GM18517 (cell line): ENCODE results near the gene STXBP5L.
"Not testable (repeated sequence)": the region's sequence is repeated elsewhere in the genome, so short reads cannot be mapped to it uniquely, and the experiment has no call there.

Experiments
- ATAC-seq: cut with Tn5 transposase; IDR thresholded peaks from one replicate; pipeline ENCODE4 v1.9.1; 2021; ENCODE audit warnings: mild to moderate bottlenecking, moderate library complexity; ENCODE audit not compliant: unreplicated experiment

STXBP5L gene

GRCh38 chr3:121223116-121223515, 315.1 kb downstream of the STXBP5L start:
- ATAC-seq, result no peak

GRCh38 chr3:121228971-121229370, 321.0 kb downstream of the STXBP5L start:
- no peak for ATAC-seq

- ATAC-seq, result not testable (repeated sequence)
These were observed 322.2 kb downstream of the STXBP5L start for GRCh38 chr3:121230194-121230593.

- no peak for ATAC-seq
These were observed 323.9 kb downstream of the STXBP5L start for GRCh38 chr3:121231872-121232271.

GRCh38 chr3:121232309-121233225, 324.6 kb downstream of the STXBP5L start:
- ATAC-seq, result no peak

GRCh38 chr3:121243208-121243607, 335.2 kb downstream of the STXBP5L start:
- no peak for ATAC-seq

GRCh38 chr3:121252676-121253075, 344.7 kb downstream of the STXBP5L start:
- no peak for ATAC-seq

GRCh38 chr3:121269389-121269788, 361.4 kb downstream of the STXBP5L start:
- ATAC-seq, result no peak

- ATAC-seq, result no peak
These were observed 366.4 kb downstream of the STXBP5L start for GRCh38 chr3:121274411-121274810.

GRCh38 chr3:121295452-121295851, 387.4 kb downstream of the STXBP5L start:
- no peak for ATAC-seq

GRCh38 chr3:121295979-121296378, 388.0 kb downstream of the STXBP5L start:
- ATAC-seq, result no peak

- ATAC-seq, result no peak
These were observed 416.3 kb downstream of the STXBP5L start for GRCh38 chr3:121324320-121324719.

- ATAC-seq, result no peak
These were observed 422.1 kb downstream of the STXBP5L start for GRCh38 chr3:121330118-121330517.

- ATAC-seq, result no peak
These were observed 422.6 kb downstream of the STXBP5L start for GRCh38 chr3:121330634-121331033.

- ATAC-seq, result not testable (repeated sequence)
These were observed 448.0 kb downstream of the STXBP5L start for GRCh38 chr3:121355960-121356359.

- no peak for ATAC-seq
These were observed 454.2 kb downstream of the STXBP5L start for GRCh38 chr3:121362035-121362734.

- ATAC-seq, result not testable (repeated sequence)
These were observed 480.3 kb downstream of the STXBP5L start for GRCh38 chr3:121388308-121388707.

- not testable (repeated sequence) for ATAC-seq
These were observed 488.0 kb downstream of the STXBP5L start for GRCh38 chr3:121395967-121396366.

- ATAC-seq, result not testable (repeated sequence)
These were observed 490.0 kb downstream of the STXBP5L start for GRCh38 chr3:121398051-121398450.

- no peak for ATAC-seq
These were observed 491.8 kb downstream of the STXBP5L start for GRCh38 chr3:121399820-121400219.

GRCh38 chr3:121405631-121406030, 497.6 kb downstream of the STXBP5L start:
- ATAC-seq, result no peak

GRCh38 chr3:121411523-121411922, 503.5 kb downstream of the STXBP5L start:
- ATAC-seq, result no peak
